Stimulated activated CD4-positive, alpha-beta T cell treated with anti-CD3 and anti-CD28 coated beads, Interleukin-1b, Interleukin-23, amount 100 ng/mL, for 4 hours (primary cell): ENCODE results near the gene MOSPD3.
"Not testable (repeated sequence)": the region's sequence is repeated elsewhere in the genome, so short reads cannot be mapped to it uniquely, and the experiment has no call there.

ENCODE experiments used
- DNase-seq, 2 donors: peaks; one replicate each; pipeline ENCODE4 v3.0.0-alpha.2; 2020; ENCODE audit warnings: low read depth in 2 of 2

MOSPD3 gene

GRCh38 chr7:100626055-100626454, 13.7 kb downstream of the MOSPD3 start:
- DNase-seq = no peak

GRCh38 chr7:100626530-100627237, 14.3 kb downstream of the MOSPD3 start:
- peak; percentile 83 to 85 for DNase-seq

DNA sequence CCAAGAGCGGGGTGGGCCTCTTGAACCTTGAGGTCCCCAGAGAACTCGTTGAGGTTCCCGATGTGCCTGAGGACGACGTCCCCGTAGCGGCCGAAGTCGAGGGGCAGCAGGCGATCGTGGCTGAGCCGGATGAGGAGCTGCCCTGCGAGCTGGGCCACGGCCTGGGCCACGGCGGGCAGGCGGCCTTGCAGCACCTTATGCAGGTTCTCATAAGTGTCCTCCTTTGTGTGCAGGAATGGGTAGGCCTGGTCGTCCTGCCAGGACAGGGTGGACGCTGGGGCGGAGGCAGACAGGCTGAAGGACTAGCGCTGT, 14.9 kb downstream of the MOSPD3 start:
- no peak for DNase-seq

DNA sequence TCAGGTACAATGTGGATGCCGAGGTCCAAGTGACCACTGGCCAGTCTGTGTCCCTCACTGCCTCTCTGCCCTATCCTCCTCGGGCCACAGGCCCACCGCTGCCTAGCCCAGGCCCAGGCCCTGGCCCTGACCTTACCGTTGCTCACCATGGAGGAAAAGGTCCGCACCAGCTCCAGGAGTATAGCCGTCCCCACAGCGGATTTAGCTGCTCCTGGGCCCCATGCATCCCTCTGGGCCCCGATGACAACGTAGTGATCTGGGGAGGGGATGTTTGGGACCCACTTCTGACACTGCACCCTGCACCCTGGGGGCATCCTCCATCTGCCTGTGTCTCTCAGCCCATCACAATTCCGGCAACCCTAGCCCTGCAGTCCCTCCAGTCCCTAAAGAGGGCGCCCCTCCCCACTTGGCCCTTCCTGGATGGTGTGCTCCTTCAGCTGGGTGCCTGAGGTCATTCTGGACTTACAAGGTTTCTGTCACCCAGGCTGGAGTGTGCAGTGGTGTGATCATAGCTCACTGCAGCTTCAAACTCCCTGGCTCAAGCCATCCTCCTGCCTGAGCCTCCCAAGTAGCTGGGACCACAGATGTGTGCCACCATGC, 16.9 kb downstream of the MOSPD3 start:
- no peak for DNase-seq

DNA sequence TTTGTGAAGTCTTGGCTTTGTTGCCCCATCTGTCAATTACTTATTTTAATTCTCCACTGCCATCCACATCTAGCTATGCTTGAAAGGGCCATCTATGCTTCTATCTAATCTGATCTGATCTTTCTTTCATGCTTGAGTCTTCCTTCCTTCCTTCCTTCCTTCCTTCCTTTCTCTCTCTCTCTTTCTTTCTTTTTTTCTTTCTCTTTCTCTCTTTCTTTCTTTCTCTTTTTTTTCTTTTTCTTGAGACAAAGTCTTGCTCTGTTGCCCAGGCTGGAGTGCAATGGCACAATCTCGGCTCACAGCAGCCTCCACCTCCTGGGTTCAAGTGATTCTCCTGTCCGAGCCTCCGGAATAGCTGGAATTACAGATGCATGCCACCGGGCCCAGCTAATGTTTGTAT, 17.7 kb downstream of the MOSPD3 start:
- no peak for DNase-seq

DNA sequence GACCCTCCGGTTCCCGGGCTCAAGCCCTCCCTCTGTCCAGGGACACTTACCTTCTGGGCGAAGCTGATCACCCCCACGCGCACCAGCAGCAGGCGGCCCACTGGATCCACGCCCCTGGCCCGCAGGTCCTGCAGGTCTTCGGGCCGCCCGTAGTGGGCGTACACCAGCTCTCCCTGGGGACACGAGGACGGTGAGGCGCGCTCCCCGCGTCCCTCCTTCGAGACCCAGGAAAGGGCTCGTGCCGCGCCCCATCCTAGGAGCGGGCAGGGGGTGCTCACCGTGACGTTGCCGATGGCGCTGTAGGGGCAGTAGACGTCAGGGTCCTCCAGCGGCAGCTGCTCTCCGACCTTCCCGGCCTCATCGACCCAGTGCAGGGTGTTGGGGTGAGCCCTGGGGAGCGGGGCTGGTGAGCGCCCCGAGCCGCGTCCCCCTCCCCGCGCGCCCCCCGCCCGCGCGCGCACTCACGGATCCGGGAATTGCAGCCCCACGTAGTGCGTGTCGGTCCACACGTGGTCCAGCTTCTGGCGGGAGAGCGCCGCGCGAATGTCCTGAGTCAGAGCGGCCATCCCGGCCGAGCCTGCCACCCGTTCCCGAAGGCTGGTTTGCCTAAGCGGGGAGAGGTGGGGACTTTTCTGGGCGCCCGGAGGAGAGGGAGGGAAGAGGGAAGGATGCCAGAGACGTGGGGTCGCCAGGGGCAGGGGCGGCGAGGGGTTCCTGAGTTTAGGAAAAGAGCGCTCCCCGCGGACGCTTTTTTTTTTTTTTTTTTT, 20.8 kb downstream of the MOSPD3 start:
- peak; percentile 27 to 56 for DNase-seq

DNA sequence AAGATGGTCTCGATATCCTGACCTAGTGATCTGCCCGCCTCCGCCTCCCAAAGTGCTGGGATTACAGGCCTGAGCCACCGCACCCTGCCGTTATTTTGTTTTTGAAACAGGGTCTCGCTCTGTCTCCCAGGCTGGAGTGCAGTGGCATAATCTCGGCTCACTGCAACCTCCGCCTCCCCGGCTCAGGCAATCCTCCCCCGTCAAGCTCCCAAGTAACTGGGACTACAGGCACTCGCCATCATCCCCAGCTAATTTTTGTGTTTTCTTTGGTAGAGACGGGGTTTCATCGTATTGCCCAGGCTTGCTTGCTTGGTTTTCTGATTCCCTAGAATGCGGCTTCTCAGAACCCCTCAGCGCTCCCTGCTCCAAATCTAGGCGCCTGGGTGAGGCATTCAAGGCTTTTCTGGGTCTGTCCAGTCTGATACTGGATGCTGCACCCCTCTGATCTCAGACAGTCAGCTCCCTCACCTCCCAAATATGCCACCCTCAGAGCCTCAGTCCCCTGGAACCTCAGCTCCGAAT, 27.7 kb downstream of the MOSPD3 start:
- DNase-seq = no peak

DNA sequence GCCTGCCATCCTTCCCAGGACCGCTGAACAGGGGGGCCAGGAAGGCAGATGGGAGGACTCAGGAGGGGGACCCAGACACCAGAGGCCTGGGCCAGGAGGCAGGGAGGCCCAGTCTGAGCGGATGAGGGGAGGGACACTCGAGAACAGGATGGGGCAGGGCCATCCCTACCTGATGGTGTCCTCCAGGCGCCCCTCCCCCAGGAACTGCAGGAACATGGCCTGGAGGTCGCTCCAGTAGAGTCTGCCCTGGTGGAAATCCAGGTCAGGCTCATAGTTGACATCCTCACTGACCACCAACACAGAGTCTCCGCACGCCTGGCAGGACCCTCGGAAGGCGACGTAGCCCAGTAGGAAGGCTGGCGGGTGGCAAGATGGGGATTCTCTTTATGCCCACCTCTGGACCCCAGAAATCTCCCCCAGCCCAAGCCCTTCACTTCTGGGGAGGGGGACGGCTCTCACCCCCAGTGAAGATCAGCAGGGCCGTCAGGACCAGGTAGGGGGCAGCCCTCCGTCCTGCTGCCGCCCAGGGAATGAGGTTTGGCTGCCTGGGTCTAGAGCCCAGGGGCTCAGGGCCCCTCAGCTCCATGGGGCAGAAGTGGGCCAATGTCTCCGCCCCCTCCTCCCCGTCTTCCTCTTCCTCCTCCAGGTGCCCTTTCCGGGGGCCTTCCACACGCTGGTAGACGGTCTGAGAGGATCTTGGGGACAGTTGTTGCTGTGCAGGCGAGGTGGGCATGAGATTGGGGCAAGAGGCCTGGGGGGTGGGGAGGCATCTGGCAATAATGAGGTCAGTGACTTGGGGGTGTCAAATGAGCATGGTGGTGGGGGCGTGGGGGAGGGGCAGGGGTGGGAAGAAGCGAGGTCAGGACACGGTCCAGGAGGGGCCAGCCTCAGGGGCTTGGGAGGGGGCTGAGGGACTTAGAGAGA, 28.4 kb downstream of the MOSPD3 start:
- DNase-seq = no peak

GRCh38 chr7:100641463-100641859, 29.1 kb downstream of the MOSPD3 start, which contains the start of gene TFR2:
TSS of gene TFR2 (minus strand) at chr7:100641552. CDS start at chr7:100641509, 43 bp downstream.
- DNase-seq = no peak

GRCh38 chr7:100641860-100642533, 29.7 kb downstream of the MOSPD3 start:
- no peak for DNase-seq

- DNase-seq = no peak
Observed at GRCh38 chr7:100642534-100642907, 30.2 kb downstream of the MOSPD3 start.

DNA sequence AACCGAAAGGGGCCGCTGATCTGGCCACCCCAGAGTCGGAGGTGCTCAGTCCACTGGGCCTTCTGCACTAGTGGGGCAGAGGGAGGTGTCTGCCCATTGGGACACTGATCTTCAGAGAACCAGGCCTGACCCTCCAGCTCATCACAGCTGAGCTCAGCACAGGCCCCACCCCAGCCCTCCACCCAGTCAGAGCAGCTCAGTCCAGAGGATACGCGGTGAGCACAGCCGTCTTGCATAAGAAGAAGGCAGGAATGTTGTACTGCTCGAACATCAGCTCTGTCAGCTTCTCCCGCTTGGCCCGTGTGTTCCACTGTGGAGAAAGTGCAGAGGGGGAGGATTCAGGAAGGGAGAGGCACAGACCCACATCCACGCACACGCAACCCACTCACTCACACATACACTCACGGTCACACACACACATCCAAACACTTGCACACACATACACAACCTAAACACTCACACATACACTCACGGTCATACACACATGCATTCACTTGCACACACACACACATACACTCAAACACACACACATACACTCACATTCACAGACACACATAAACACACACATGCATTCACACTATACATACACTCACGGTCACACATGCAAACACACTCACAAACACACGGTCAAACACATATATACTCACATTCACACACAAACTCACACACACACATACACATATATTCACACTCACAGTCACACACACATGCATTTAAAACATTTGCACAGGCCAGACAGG, 37.7 kb downstream of the MOSPD3 start:
- no peak for DNase-seq

DNA sequence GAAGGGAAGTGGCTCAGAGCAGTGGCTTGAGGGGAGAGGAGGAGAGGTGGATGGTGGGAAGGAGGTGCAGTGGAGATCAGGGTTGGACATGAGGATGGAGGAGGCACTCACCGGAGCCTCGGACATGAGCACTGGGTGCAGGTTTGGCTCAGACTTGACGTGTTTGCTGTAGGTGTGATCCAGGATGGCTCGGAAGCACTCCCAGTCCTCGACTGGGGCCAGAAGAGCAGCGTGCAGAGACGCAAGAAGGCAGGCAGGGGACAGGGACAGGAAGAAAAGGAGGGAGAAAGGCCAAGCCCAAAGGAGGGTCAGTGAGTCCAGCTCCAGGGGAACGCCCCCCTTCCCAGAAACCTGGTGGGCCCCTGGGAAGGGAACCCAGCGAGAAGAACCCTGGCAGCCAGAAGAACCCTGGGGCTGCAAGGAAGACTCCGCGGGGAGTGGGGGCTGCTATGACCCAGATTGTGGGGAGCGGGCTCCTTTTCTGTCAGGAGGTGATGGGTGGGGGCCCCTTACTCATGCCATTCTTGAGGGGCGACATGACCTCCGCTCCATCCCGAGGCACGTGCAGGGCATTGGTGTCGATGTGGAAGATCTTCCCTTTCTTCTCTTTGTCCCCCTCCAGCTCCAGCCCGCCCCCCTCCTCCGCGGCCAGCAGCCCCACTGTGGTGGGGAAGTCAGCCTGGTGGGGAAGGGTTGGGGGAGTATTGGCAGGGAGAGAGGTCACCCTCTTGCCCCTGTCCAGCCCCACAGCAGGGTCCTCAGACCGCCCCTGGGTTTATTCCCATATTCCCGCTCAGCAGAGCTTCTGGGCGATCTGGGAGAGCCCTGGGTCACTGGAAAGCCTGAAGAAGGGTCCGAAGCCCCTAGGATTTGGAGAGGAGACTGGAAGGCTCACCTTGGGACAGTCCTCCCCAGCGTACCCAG, 42.8 kb downstream of the MOSPD3 start:
- no peak for DNase-seq

- peak in 1 of 2 donors; percentile 47 for DNase-seq
Observed at GRCh38 chr7:100655908-100656674, 43.8 kb downstream of the MOSPD3 start, which contains the start of gene ACTL6B. TSS of gene ACTL6B (minus strand) at chr7:100656448. CDS start at chr7:100656354, 94 bp downstream.

- DNase-seq = not testable (repeated sequence)
Observed at GRCh38 chr7:100662194-100662776, 49.9 kb downstream of the MOSPD3 start.
